Measurements from ENCODE around the gene LONRF2.

Gene LONRF2

GRCh38 chr2:100321866-100322820 lies at the start of gene LONRF2:
Gene LONRF2 (minus strand): TSS chr2:100322501. CDS start chr2:100322093, 408 bp downstream.
- TF ChIP-seq CTCF (IDR thresholded peaks at IDR 0.05), result no peak

- no peak for TF ChIP-seq CTCF (IDR thresholded peaks at IDR 0.05)
Measured at GRCh38 chr2:100367163-100367562, 44.9 kb upstream of the LONRF2 start.

- no peak for TF ChIP-seq CTCF (IDR thresholded peaks at IDR 0.05)
Measured at GRCh38 chr2:100365434-100365833, 43.1 kb upstream of the LONRF2 start.

- no peak for TF ChIP-seq CTCF (IDR thresholded peaks at IDR 0.05)
Measured at GRCh38 chr2:100359576-100359975, 37.3 kb upstream of the LONRF2 start.

- TF ChIP-seq CTCF (IDR thresholded peaks at IDR 0.05), result no peak
Measured at GRCh38 chr2:100358554-100358953, 36.3 kb upstream of the LONRF2 start.

GRCh38 chr2:100352521-100352920 lies 30.2 kb upstream of the LONRF2 start:
- TF ChIP-seq CTCF (IDR thresholded peaks at IDR 0.05), result no peak

- TF ChIP-seq CTCF (IDR thresholded peaks at IDR 0.05), result no peak
Measured at GRCh38 chr2:100350661-100351185, 28.4 kb upstream of the LONRF2 start.
